Mammary epithelial cell (primary cell): ENCODE results near the gene DEDD2.

Experiments
- EZH2 ChIP-seq: IDR thresholded peaks from 2 replicates; pipeline ENCODE4 v1.6.1; 2012; ENCODE audit warnings: low read length, inconsistent platforms, borderline replicate concordance
- TF ChIP-seq, protein P1 (sequence below), 2 donors: IDR thresholded peaks in 1 of 2; conservative IDR thresholded peaks in 1 of 2; 2 replicates each; pipeline ENCODE4 v1.5.1; 2011 to 2012; ENCODE audit warnings: inconsistent platforms in 2 of 2, low read length in 2 of 2, mild to moderate bottlenecking in 2 of 2, control low read depth in 1 of 2, low read depth in 1 of 2; ENCODE audit not compliant: insufficient read depth in 1 of 2; ENCODE audit errors: extremely low read depth in 1 of 2

DNA sequence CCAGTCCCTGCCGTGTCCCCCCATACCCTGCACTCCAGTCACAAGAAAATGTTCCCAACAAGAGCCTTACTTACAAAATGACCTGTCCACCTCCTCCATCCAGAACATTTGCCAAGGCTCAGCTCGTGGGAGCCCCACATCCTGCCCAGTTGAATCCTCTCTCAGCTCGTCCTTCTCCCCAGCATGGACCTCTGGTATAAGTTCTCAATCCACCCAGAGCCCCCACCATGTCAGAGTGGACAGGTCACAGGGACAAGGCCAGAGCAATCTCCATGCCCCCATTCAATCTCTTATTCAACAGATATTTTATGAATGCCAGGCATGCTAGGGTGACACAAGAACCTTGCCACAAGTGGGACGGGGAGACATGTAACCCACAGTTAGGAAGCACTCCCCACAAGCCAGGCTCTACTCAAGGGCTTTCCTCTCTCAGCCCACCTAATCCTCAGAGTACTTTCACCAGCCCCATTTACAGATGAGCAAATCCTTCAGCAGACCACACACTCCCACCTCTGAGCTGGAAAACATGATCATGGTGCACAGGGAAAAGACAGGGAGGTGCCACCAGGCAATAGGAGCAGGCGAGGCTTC lies 15.1 kb downstream of the DEDD2 start:
- TF ChIP-seq, protein P1, sequence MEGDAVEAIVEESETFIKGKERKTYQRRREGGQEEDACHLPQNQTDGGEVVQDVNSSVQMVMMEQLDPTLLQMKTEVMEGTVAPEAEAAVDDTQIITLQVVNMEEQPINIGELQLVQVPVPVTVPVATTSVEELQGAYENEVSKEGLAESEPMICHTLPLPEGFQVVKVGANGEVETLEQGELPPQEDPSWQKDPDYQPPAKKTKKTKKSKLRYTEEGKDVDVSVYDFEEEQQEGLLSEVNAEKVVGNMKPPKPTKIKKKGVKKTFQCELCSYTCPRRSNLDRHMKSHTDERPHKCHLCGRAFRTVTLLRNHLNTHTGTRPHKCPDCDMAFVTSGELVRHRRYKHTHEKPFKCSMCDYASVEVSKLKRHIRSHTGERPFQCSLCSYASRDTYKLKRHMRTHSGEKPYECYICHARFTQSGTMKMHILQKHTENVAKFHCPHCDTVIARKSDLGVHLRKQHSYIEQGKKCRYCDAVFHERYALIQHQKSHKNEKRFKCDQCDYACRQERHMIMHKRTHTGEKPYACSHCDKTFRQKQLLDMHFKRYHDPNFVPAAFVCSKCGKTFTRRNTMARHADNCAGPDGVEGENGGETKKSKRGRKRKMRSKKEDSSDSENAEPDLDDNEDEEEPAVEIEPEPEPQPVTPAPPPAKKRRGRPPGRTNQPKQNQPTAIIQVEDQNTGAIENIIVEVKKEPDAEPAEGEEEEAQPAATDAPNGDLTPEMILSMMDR (conservative IDR thresholded peaks at IDR 0.05 in 1 of 2, IDR thresholded peaks at IDR 0.05 in 1 of 2; ENCODE audit: extremely low read depth in 1 of 2, insufficient read depth in 1 of 2, low read depth in 1 of 2, low read length in 2 of 2) = no peak
- no peak for TF ChIP-seq EZH2
